Skeletal muscle satellite cell (primary cell): ENCODE results near the gene SEL1L2.

Source experiments
- H3K27me3 ChIP-seq: 2 replicates; pipeline ENCODE4 v1.7.0; 2013; ENCODE audit warnings: low read length; ENCODE audit not compliant: control insufficient read depth, insufficient read depth
- H3K36me3 ChIP-seq: 2 replicates; pipeline ENCODE4 v1.7.0; 2013; ENCODE audit warnings: mild to moderate bottlenecking, control low read depth, low read length; ENCODE audit not compliant: insufficient read depth
- H3K4me1 ChIP-seq: 2 replicates; pipeline ENCODE4 v1.7.0; 2013; ENCODE audit warnings: low read length; ENCODE audit not compliant: control insufficient read depth, insufficient read depth
- H3K4me2 ChIP-seq: 2 replicates; pipeline ENCODE4 v1.7.0; 2013; ENCODE audit warnings: mild to moderate bottlenecking, low read length
- H3K4me3 ChIP-seq: 2 replicates; pipeline ENCODE4 v1.7.0; 2013; ENCODE audit warnings: low read length
- H3K9ac ChIP-seq: 2 replicates; pipeline ENCODE4 v1.7.0; 2013; ENCODE audit warnings: mild to moderate bottlenecking, low read depth, low read length, moderate library complexity
- H3K9me3 ChIP-seq: replicated peaks from 2 replicates; pipeline ENCODE4 v1.7.0; 2013; ENCODE audit warnings: mild to moderate bottlenecking, control low read depth, low read length

SEL1L2 gene

GRCh38 chr20:13841206-13841605 is 149.2 kb downstream of the SEL1L2 start:
- Histone ChIP-seq H3K9me3 (no peaks in the 10 kb centered on the region), H3K4me1 (peaks cover 7% of the 10 kb centered on the region), H3K27me3 (peaks cover 35% of the 10 kb centered on the region), H3K4me3 (no peak overlapping the region), H3K4me2 (no peak overlapping the region), H3K9ac (no peak overlapping the region), H3K36me3 (no peaks in the 10 kb centered on the region)

- Histone ChIP-seq H3K4me2 (no peak overlapping the region), H3K9ac (no peak overlapping the region), H3K27me3 (peaks cover 35% of the 10 kb centered on the region), H3K9me3 (no peaks in the 10 kb centered on the region), H3K4me3 (no peak overlapping the region), H3K4me1 (peaks cover 7% of the 10 kb centered on the region), H3K36me3 (no peaks in the 10 kb centered on the region)
Measured at GRCh38 chr20:13840093-13840465, 150.3 kb downstream of the SEL1L2 start.

- Histone ChIP-seq H3K4me1 (peaks cover 7% of the 10 kb centered on the region), H3K9me3 (no peaks in the 10 kb centered on the region), H3K9ac (no peak overlapping the region), H3K27me3 (peaks cover 31% of the 10 kb centered on the region), H3K36me3 (no peaks in the 10 kb centered on the region), H3K4me3 (no peak overlapping the region), H3K4me2 (no peak overlapping the region)
Measured at GRCh38 chr20:13839421-13840092, 150.9 kb downstream of the SEL1L2 start.

- Histone ChIP-seq H3K4me3 (no peak overlapping the region), H3K4me1 (peaks cover 7% of the 10 kb centered on the region), H3K4me2 (no peak overlapping the region), H3K27me3 (peaks cover 24% of the 10 kb centered on the region), H3K36me3 (no peaks in the 10 kb centered on the region), H3K9ac (no peak overlapping the region), H3K9me3 (no peaks in the 10 kb centered on the region)
Measured at GRCh38 chr20:13838664-13839063, 151.8 kb downstream of the SEL1L2 start.

- no peak overlapping the region for H3K9ac ChIP-seq
- peaks cover 16% of the 10 kb centered on the region for H3K27me3 ChIP-seq
- no peaks in the 10 kb centered on the region for H3K9me3 ChIP-seq
- H3K4me3 ChIP-seq, result no peak overlapping the region
- no peaks in the 10 kb centered on the region for H3K4me1 ChIP-seq
- no peak overlapping the region for H3K4me2 ChIP-seq
- H3K36me3 ChIP-seq, result no peaks in the 10 kb centered on the region
Measured at GRCh38 chr20:13831476-13831875, 158.9 kb downstream of the SEL1L2 start.

- H3K36me3 ChIP-seq, result no peaks in the 10 kb centered on the region
- no peak overlapping the region for H3K9ac ChIP-seq
- H3K9me3 ChIP-seq, result no peaks in the 10 kb centered on the region
- no peaks in the 10 kb centered on the region for H3K4me1 ChIP-seq
- no peak overlapping the region for H3K4me2 ChIP-seq
- peaks cover 22% of the 10 kb centered on the region for H3K27me3 ChIP-seq
- no peak overlapping the region for H3K4me3 ChIP-seq
Measured at GRCh38 chr20:13825465-13825864, 164.9 kb downstream of the SEL1L2 start.

- H3K4me2 ChIP-seq, result no peak overlapping the region
- H3K4me1 ChIP-seq, result no peaks in the 10 kb centered on the region
- H3K36me3 ChIP-seq, result no peaks in the 10 kb centered on the region
- H3K9ac ChIP-seq, result no peak overlapping the region
- peaks cover 22% of the 10 kb centered on the region for H3K27me3 ChIP-seq
- H3K9me3 ChIP-seq, result no peaks in the 10 kb centered on the region
- no peak overlapping the region for H3K4me3 ChIP-seq
Measured at GRCh38 chr20:13824459-13824858, 166.0 kb downstream of the SEL1L2 start.

GRCh38 chr20:13822459-13822858 is 168.0 kb downstream of the SEL1L2 start:
- Histone ChIP-seq H3K27me3 (peaks cover 18% of the 10 kb centered on the region), H3K9ac (no peak overlapping the region), H3K9me3 (no peaks in the 10 kb centered on the region), H3K4me1 (no peaks in the 10 kb centered on the region), H3K4me2 (no peak overlapping the region), H3K4me3 (no peak overlapping the region), H3K36me3 (peaks cover 8% of the 10 kb centered on the region)

- no peak overlapping the region for H3K9ac ChIP-seq
- no peak overlapping the region for H3K4me3 ChIP-seq
- no peaks in the 10 kb centered on the region for H3K9me3 ChIP-seq
- H3K36me3 ChIP-seq, result peaks cover 13% of the 10 kb centered on the region
- H3K4me1 ChIP-seq, result peaks cover 5% of the 10 kb centered on the region
- no peak overlapping the region for H3K4me2 ChIP-seq
- H3K27me3 ChIP-seq, result peaks cover 13% of the 10 kb centered on the region
Measured at GRCh38 chr20:13821876-13822275, 168.5 kb downstream of the SEL1L2 start.

- H3K27me3 ChIP-seq, result peaks cover 6% of the 10 kb centered on the region
- no peak overlapping the region for H3K4me3 ChIP-seq
- peaks cover 12% of the 10 kb centered on the region for H3K4me1 ChIP-seq
- peaks cover 28% of the 10 kb centered on the region for H3K36me3 ChIP-seq
- no peak overlapping the region for H3K4me2 ChIP-seq
- H3K9me3 ChIP-seq, result no peaks in the 10 kb centered on the region
- no peak overlapping the region for H3K9ac ChIP-seq
Measured at GRCh38 chr20:13819885-13820645, 170.3 kb downstream of the SEL1L2 start.

- Histone ChIP-seq H3K36me3 (peaks cover 54% of the 10 kb centered on the region), H3K4me2 (no peak overlapping the region), H3K27me3 (no peaks in the 10 kb centered on the region), H3K4me1 (peaks cover 12% of the 10 kb centered on the region), H3K9ac (no peak overlapping the region), H3K9me3 (no peaks in the 10 kb centered on the region), H3K4me3 (no peak overlapping the region)
Measured at GRCh38 chr20:13817342-13817741, 173.1 kb downstream of the SEL1L2 start.

- Histone ChIP-seq H3K9me3 (no peaks in the 10 kb centered on the region), H3K27me3 (no peaks in the 10 kb centered on the region), H3K4me2 (no peak overlapping the region), H3K4me3 (no peak overlapping the region), H3K4me1 (peaks cover 12% of the 10 kb centered on the region), H3K36me3 (peaks cover 59% of the 10 kb centered on the region), H3K9ac (no peak overlapping the region)
Measured at GRCh38 chr20:13816757-13817156, 173.7 kb downstream of the SEL1L2 start.
